ENCODE results near the gene CCDC12.

CCDC12 gene

DNA sequence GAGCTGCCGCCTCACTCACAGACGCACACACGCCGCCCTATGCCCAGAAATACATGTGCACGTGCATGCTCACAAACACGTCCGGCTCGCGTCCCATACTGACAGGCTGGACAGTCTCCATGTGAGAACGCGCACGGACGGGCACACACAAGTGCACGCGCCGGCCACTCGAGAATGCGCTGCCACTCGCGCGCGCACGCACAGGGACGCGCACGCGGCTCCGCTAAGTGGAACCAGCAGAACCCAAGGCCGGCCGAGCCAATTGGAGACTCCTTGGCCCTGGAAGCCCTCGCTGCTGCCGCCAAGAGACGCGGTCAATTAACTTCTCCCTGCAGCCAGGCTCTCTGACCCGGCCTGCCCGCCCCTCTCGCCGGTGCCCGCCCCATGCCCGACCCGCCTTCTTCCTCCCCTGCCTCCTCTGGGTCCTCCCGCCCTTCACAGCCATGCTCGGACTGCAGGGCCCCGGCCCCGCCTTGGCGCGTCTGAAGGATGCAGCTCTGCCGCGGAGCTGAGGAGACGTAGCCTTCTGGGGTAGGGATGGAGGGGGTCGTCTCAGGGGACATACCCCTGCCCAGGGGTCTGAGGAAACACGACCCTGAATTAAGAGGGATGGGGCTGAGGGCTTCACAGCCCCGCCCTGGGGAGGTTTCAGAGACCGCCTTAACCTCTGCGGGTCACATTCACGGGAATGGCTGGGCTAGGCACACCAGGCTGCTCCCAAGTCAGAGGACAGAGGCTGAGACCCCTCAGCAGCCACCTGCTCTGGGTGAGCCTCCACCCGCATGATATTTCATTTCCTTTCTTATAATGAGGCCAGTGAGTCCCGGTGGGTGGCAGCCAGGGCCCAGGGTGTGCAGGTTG lies 84.0 kb downstream of the CCDC12 start:
- DNase-seq (ENCODE audit: low spot score), result peak; percentile 39

DNA sequence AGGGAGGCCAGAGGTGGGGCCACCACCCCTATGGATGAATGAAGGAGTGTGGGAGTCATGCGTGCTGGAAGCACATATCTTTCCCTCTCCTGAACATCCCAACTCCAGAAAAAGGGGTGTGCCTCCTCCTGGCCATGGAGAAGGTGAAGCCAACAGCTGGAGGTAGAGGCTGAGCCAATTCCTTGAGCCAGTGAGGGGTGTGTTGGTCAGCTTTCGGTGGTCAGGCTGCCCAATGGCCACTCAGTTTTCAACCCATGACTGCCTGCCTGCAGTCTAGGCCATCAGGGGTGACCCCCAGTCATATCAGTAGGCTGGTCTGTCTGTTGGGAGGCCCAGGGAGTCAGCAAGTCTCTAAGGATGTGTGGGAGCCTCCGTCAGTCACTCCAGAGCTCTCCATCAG lies 85.4 kb downstream of the CCDC12 start:
- DNase-seq (ENCODE audit: low spot score), result no peak

DNA sequence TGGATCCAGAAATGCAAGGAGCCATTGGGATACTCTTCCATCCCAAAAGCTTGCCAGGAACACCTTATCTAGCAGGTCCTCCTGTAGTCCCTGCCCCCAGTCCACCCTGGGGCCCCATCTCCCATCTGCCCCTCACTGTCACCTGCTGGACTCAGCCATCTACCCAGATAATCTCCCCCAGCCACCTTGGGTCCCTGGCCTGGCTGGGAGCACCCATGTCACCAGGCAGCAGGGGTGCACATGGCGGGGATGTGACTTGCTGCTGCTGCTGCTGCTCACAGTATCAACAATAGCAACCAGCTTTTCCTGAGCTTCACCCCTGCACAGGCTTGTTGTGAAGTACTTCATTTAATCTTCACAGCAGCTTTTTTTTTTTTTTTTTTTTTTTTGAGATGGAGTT lies 86.4 kb downstream of the CCDC12 start:
- DNase-seq (ENCODE audit: low spot score), result no peak

DNA sequence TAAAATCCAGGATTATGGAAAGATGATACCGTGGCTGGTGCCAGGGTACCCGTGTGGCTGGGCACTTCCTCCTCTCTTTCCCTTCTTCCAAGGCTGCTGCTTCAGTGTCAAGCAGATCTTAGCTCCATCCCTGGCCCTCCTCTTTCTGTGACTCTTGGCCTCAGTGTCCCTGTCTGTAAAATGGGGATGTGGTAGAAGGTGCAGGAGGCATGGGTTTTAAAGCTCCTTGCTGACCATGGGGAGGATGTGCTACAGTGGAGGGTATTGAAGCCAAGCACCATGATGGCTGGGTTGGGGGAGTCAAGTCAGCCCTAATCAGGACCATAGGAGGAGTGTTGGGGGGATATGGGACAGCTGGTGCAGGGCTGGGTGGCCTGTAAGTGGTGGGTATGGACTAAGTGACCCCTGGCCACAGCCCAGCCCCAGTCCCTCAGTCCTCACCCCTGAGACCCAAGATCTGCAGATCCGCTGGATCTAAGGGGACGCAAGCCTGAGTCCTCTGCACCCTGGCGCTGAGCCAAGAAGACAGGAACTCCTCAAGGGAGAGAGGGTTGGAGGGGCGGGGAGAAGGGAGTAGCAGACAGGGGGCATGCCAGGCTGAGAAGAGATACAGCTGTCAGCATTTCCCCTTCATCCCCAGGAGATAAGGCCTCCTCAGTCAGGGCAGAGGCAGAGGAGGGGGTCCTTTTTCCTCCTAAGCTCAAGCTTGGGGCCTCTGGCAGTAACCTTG lies 87.0 kb downstream of the CCDC12 start:
- DNase-seq (ENCODE audit: low spot score), result no peak

- DNase-seq (ENCODE audit: low spot score), result no peak
Measured at GRCh38 chr3:46888705-46889104, 87.8 kb downstream of the CCDC12 start.

GRCh38 chr3:46887980-46888494 lies 88.5 kb downstream of the CCDC12 start:
- DNase-seq (ENCODE audit: low spot score), result no peak

GRCh38 chr3:46885612-46886011 lies 90.9 kb downstream of the CCDC12 start:
- no peak for DNase-seq (ENCODE audit: low spot score)

GRCh38 chr3:46884929-46885328 lies 91.6 kb downstream of the CCDC12 start:
- DNase-seq (ENCODE audit: low spot score), result no peak

- DNase-seq (ENCODE audit: low spot score), result no peak
Measured at GRCh38 chr3:46884427-46884826, 92.1 kb downstream of the CCDC12 start.

DNA sequence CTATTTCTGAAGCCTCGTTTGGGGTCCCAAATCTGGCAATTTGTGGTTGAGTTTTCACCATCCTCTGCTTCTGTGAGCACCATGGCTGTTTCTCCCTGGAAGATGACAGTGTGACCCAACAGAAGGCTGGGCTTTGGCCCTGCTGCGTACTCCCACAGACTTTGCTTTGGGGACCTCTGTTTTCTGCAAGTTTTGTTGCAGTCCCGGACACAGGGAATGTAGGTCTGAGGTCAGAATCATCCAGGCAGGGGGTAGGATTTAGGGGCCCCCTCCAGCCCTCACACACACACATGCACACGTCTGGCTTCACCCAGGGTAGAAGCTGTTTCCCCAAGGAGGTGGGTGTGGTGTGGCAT lies 92.7 kb downstream of the CCDC12 start:
- no peak for DNase-seq (ENCODE audit: low spot score)

- no peak for DNase-seq (ENCODE audit: low spot score)
Measured at GRCh38 chr3:46883054-46883829, 93.3 kb downstream of the CCDC12 start.

DNA sequence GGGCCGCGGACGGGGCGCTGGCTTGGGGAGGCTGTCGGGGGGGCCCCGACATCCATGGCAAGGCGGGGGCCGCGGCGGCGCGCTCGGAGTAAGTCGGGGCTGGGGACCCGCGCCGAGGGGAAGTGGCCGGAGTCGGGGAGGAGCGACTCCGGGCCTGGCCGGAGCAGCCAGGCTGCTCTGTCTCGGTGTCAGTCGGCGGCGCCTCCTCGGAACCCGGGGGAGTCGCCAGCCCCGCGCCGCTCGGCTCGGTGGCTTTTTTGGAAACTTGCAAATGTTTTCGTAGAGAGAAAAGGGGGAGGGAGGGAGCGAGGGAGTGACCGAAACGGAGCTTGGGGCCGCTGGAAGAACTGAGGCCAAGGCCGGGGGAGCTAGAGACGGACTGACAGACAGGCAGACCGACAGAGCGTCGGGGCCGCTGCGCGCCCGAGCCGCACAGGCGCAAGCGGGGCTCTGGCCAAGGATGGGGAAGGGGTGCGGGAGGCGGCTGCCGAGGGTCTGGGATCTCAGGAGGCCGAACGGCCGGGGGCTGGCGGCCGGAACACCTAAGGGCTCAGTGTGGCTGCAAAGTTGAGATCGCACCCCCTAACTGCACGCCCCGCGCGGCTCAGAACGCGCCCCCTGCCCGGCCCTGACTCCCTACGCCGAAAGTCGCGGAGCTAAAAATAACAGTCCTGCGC lies 94.0 kb downstream of the CCDC12 start:
- no peak for DNase-seq (ENCODE audit: low spot score)

DNA sequence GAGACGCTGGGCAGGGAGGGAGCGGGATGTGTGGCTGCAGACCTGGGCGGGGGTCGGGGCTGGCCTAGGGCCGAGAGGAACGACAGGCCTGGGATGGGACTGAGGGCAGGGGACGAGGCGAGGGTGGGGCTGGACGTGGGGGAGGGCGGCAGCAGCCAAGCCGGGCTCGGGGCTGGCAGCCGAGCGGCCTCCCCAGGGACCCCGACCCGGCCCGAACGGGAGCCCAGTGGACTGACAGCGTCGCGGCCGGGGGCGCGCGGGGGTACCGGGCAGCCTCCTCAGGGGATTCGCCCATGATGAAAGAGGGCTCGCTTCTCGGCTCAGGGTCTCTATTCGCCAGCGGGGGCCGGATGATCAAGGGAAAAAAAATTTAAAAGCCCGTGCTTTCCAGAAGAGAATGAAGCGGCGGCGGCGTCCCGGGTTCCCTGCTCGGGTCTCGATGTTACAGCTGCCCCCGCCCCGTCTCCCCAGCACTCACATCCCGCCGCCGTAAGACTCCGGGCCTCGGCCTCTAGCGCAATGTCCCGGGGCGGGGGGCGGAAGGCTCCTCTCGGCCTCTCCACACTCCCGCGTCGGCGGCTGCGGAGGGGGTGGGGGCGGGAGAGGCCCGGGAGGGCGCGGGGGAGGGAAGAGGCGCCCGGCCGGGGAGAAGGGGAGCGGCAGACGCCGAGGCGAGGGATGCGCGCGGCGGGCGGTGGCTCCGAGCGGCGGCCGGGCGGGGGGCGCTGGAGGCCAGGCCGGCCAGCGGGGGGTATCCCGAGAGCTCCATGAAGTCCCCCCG lies 94.8 kb downstream of the CCDC12 start:
- DNase-seq (ENCODE audit: low spot score), result no peak

DNA sequence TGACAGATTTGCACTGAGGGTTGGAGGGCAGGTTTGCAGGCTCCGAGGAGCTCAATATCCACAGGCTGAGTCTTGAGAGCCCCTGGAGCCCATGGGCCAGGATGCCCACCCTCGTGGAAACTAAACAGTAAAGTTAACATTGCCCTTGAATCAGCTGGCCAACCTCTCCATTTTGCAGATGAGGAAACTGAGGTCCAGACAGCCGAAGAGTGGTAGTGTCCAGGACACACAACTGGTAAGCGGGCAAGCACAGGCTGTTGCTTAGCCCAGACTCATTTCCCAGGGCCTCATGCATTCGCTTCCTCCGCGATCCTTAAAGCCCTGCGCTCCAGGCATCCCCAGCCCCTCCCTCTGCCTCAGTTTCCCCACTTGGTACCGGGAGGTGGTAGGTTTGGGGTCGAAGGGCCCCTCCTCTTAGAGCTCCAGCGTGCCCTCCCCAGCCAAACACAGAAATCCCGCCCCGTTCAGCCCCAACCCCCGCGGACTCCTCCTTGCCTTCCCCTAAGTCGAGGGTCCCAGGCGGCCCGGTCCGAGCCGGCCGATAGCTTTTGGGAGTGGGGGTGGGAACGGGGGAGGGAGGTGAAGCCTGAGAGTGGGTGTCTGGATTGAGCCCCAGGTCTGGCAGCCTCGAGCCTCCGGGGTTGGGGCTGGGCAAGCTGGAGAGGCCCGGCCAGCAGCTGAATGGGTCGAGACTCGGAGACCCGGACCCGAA lies 95.5 kb downstream of the CCDC12 start:
- DNase-seq (ENCODE audit: low spot score), result no peak

GRCh38 chr3:46878781-46879436 lies 97.6 kb downstream of the CCDC12 start:
- DNase-seq (ENCODE audit: low spot score), result no peak

GRCh38 chr3:46877406-46878125 lies 99.0 kb downstream of the CCDC12 start, which contains the start of gene PTH1R:
PTH1R (plus strand) TSS chr3:46877721; CDS start chr3:46883560, 5,839 bp downstream.
- no peak for DNase-seq (ENCODE audit: low spot score)

GRCh38 chr3:46876313-46877300 lies 99.9 kb downstream of the CCDC12 start:
- DNase-seq (ENCODE audit: low spot score), result no peak

GRCh38 chr3:46875560-46875959 lies 101.0 kb downstream of the CCDC12 start:
- DNase-seq (ENCODE audit: low spot score), result no peak
